ENCODE results near the gene HDAC4. TPM values are rescaled to one million over a fixed set of nuclear protein-coding genes. Genes with fewer than 3 reads are reported as not detected.
A peak's percentile ranks its signal among the peaks of the same experiment; 100 is the strongest.

Gene HDAC4
- total RNA-seq, 1 donor from 2014 or later: 46.2 TPM

DNA sequence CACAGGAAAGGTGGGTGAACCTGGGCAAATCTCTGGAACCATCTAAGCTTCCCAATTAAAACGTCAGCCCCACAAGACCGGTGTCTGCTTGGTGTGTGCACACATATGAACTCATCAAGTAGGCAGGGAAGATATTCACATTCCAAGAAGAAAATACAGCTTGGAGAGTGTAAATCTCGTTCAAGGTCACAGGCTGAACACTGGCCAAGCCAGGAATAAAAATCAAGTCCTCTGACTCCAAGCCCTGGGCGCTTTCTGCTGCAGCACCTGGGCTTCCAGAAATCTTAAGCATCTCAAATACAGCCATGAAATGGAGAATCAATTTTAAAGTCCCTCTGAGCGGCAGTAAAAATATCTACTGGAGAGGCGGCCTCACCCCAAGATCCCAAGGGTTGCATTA, 402.0 kb downstream of the HDAC4 start:
- H3K27me3 Mint-ChIP-seq: peaks cover 14% of the 10 kb centered on the region
- no peaks in the 10 kb centered on the region for H3K4me1 Mint-ChIP-seq (ENCODE audit: low read depth)
- TF ChIP-seq, protein P1, sequence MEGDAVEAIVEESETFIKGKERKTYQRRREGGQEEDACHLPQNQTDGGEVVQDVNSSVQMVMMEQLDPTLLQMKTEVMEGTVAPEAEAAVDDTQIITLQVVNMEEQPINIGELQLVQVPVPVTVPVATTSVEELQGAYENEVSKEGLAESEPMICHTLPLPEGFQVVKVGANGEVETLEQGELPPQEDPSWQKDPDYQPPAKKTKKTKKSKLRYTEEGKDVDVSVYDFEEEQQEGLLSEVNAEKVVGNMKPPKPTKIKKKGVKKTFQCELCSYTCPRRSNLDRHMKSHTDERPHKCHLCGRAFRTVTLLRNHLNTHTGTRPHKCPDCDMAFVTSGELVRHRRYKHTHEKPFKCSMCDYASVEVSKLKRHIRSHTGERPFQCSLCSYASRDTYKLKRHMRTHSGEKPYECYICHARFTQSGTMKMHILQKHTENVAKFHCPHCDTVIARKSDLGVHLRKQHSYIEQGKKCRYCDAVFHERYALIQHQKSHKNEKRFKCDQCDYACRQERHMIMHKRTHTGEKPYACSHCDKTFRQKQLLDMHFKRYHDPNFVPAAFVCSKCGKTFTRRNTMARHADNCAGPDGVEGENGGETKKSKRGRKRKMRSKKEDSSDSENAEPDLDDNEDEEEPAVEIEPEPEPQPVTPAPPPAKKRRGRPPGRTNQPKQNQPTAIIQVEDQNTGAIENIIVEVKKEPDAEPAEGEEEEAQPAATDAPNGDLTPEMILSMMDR (IDR thresholded peaks at IDR 0.05; ENCODE audit: unreplicated experiment): no peak
- no peaks in the 10 kb centered on the region for H3K36me3 Mint-ChIP-seq (ENCODE audit: insufficient read depth)
- peak overlapping the region; percentile 87 for H3K27ac Mint-ChIP-seq
- DNase-seq (ENCODE audit: low spot score, unreplicated experiment): no peak
- peaks cover 18% of the 10 kb centered on the region for H3K9me3 Mint-ChIP-seq (ENCODE audit: low read depth)
- no peak overlapping the region for H3K4me3 Mint-ChIP-seq (ENCODE audit: low read depth)

Small RNA genes within 50 kb of the gene (microRNA-seq; reads per million reads assigned to microRNA genes)
- gene MIR2467 (ENCODE audit: borderline number of aligned reads, unreplicated experiment) (not detected), gene MIR4269 (ENCODE audit: borderline number of aligned reads, unreplicated experiment) (not detected), gene MIR4440 (ENCODE audit: borderline number of aligned reads, unreplicated experiment) (not detected), gene MIR4441 (ENCODE audit: borderline number of aligned reads, unreplicated experiment) (not detected)
